A549 (cell line): Measurements from ENCODE around the gene PDF. TPM values are rescaled to one million over a fixed set of nuclear protein-coding genes. Genes with fewer than 3 reads are reported as not detected.
A peak's percentile ranks its signal among the peaks of the same experiment; 100 is the strongest.
"Not testable (repeated sequence)": the region's sequence is repeated elsewhere in the genome, so short reads cannot be mapped to it uniquely, and the experiment has no call there.

Experiments
- ATAC-seq, 2 experiments: fragments of 200-7000 bp in 1 of 2; fragments of >200 bp in 1 of 2; cut with Nextera tagmentation in 1 of 2; cut with Tn5 transposase in 1 of 2; 3 replicates each; pipeline versions ENCODE4 v1.8.0 to v1.9.1; 2018 to 2020; ENCODE audit warnings: mild to moderate bottlenecking in 1 of 2, moderate library complexity in 1 of 2
- CTCF ChIA-PET: fragments of 300-600 bp; sonication (Branson Sonifier 250); formaldehyde crosslinking; extraction: SDS; loops from one replicate; lab custom pipeline; 2021; ENCODE audit warnings: antibody characterized with exemption, inconsistent platforms; lab: Yijun Ruan, JAX
- POLR2A ChIA-PET: fragments of 350-600 bp; formaldehyde crosslinking; extraction: SDS; loops from one replicate; lab custom pipeline; 2021; ENCODE audit warnings: antibody characterized with exemption, inconsistent platforms; lab: Yijun Ruan, JAX
- DNase-seq, 2 experiments: peaks; one replicate each; pipeline versions ENCODE4 v3.0.0 to v3.0.0-alpha.2; 2011 to 2016; ENCODE audit warnings: low read depth in 1 of 2, low spot score in 1 of 2
- FAIRE-seq: peaks from 2 replicates; lab custom pipeline; 2011; peaks lifted over from hg19 to GRCh38; lab: Jason Lieb, UNC
- H3K27ac ChIP-seq, 2 experiments: fragments of >200 bp; sonication (Bioruptor Twin); formaldehyde crosslinking; 3 replicates each; pipeline ENCODE4 v1.5.1; 2016 to 2017
- H3K4me1 ChIP-seq: fragments of >200 bp; sonication (Bioruptor Twin); formaldehyde crosslinking; 3 replicates; pipeline ENCODE4 v1.6.1; 2016
- H3K4me2 ChIP-seq: fragments of >200 bp; sonication (Bioruptor Twin); formaldehyde crosslinking; 3 replicates; pipeline ENCODE4 v1.6.1; 2016
- H3K4me3 ChIP-seq: fragments of >200 bp; sonication (Bioruptor Twin); formaldehyde crosslinking; 3 replicates; pipeline ENCODE4 v1.5.1; 2016
- H3K9me3 ChIP-seq: fragments of >200 bp; sonication (Bioruptor Twin); formaldehyde crosslinking; 3 replicates; pipeline ENCODE4 v1.6.1; 2016
- CEBPB ChIP-seq, 2 experiments: fragments of >200 bp in 1 of 2; sonication (Bioruptor Twin) in 1 of 2; formaldehyde crosslinking in 1 of 2; IDR thresholded peaks; 2 replicates each; pipeline ENCODE4 v1.6.1; 2012 to 2016
- FOSL2 ChIP-seq, 2 experiments: fragments of 450-650 bp in 1 of 2; fragments of >200 bp in 1 of 2; sonication (Bioruptor Twin) in 1 of 2; formaldehyde crosslinking; IDR thresholded peaks; 2 replicates each; pipeline versions ENCODE4 v1.5.0 to v1.6.1; 2016 to 2020; ENCODE audit warnings: mild to moderate bottlenecking in 1 of 2, moderate library complexity in 1 of 2
- JUNB ChIP-seq: fragments of >200 bp; sonication (Bioruptor Twin); formaldehyde crosslinking; IDR thresholded peaks from 2 replicates; pipeline ENCODE4 v1.6.1; 2016
- NR3C1 ChIP-seq: fragments of >200 bp; sonication (Bioruptor Twin); formaldehyde crosslinking; IDR thresholded peaks from 3 replicates; pipeline ENCODE4 v1.6.1; 2017
- RAD21 ChIP-seq, 2 experiments: fragments of >200 bp in 1 of 2; sonication (Bioruptor Twin) in 1 of 2; formaldehyde crosslinking in 1 of 2; IDR thresholded peaks in 1 of 2; conservative IDR thresholded peaks in 1 of 2; 2 replicates in 1 of 2; 3 replicates in 1 of 2; pipeline ENCODE4 v1.6.1; 2012 to 2018; ENCODE audit warnings: inconsistent platforms in 1 of 2
- RCOR1 ChIP-seq: fragments of 150-350 bp; IDR thresholded peaks from 2 replicates; pipeline ENCODE4 v1.6.1; 2014; ENCODE audit warnings: antibody characterized with exemption, low read length, low read depth
- SMC3 ChIP-seq: fragments of >200 bp; sonication (Bioruptor Twin); formaldehyde crosslinking; IDR thresholded peaks from 3 replicates; pipeline ENCODE4 v1.6.1; 2018; ENCODE audit warnings: inconsistent platforms
- SREBF2 ChIP-seq: fragments of 450-650 bp; IDR thresholded peaks from 2 replicates; pipeline ENCODE4 v1.6.1; 2014; ENCODE audit warnings: mild to moderate bottlenecking, moderate library complexity
- WGBS: methylation state at CpG from one replicate; pipeline ENCODE4 v1.1.6; 2017; ENCODE audit errors: missing lambda C conversion rate; 5-methylcytosine and 5-hydroxymethylcytosine counted together
- polyA plus RNA-seq, 4 experiments: library from polyadenylated mRNA; depleted of rRNA in 3 of 4; stranded (reverse); fragments of >200 nt; fragmentation: RNase III in 1 of 4; extraction: RNeasy Plus Mini Kit Qiagen cat#74134 plus additional on column Dnase treatment in 1 of 4; gene quantifications; 2 replicates in 3 of 4; 3 replicates in 1 of 4; pipeline ENCODE4 v1.2.3, GENCODE V29; 2011 to 2017
- TF ChIP-seq, protein P1 (sequence below): IDR thresholded peaks from 2 replicates; pipeline ENCODE4 v1.6.1; 2012
- TF ChIP-seq, protein P2 (sequence below): fragments of >200 bp; sonication (Bioruptor Twin); formaldehyde crosslinking; IDR thresholded peaks from 2 replicates; pipeline ENCODE4 v1.6.1; 2016
- TF ChIP-seq, protein P3 (sequence below): IDR thresholded peaks from 2 replicates; pipeline ENCODE4 v1.6.1; 2012
- TF ChIP-seq, protein P4 (sequence below): fragments of 200-600 bp; sonication (generic); IDR thresholded peaks from 2 replicates; pipeline ENCODE4 v1.6.1; 2016; ENCODE audit warnings: antibody characterized with exemption, mild to moderate bottlenecking, moderate library complexity
- TF ChIP-seq, protein P5 (sequence below): fragments of >200 bp; sonication (Bioruptor Twin); formaldehyde crosslinking; IDR thresholded peaks from 3 replicates; pipeline ENCODE4 v1.5.1; 2016

Gene PDF
- polyA plus RNA-seq, 2 of the 4 experiments (the other 2 are of a cell fraction), result 16.1 to 29.1 TPM

DNA sequence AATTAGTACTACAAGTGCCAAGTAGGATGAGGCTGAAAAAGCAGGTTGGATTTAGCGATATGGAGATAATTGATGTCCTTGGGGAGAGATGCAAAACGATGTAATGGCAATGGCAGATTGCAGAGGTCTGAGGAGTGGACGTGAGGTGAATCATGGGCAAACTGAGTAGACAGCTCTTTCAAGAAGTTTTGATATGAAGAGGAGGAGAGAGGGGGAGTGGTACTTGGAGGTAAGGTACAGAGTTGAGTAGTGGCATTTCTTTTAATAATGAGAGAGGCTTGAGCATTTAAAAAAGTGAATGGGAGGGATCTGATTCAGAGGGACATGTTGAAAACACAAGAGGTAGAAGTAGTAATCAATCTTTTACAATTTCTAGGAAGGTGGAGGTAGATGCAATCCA lies 37.0 kb downstream of the PDF start:
- no peak overlapping the region for H3K4me2 ChIP-seq
- no peaks in the 10 kb centered on the region for H3K9me3 ChIP-seq
- POLR2A ChIA-PET, result no interaction called here
- no peak for DNase-seq
- CTCF ChIA-PET, result interaction anchor here (1.3 kb wide), 1 partner anchor 143 kb away, joined by 4 read pairs; no protein-coding TSS in a partner anchor
- no peak overlapping the region for H3K4me3 ChIP-seq
- H3K27ac ChIP-seq, result no peak overlapping the region
- FAIRE-seq, result no peak
- no peak for ATAC-seq
- 77% methylated on average over 3 of the region's 3 CpGs for WGBS
- no peak for TF ChIP-seq SREBF2
- TF ChIP-seq SMC3, result no peak
- no peak for TF ChIP-seq NR3C1
- TF ChIP-seq RCOR1, result no peak
- TF ChIP-seq, protein P1, sequence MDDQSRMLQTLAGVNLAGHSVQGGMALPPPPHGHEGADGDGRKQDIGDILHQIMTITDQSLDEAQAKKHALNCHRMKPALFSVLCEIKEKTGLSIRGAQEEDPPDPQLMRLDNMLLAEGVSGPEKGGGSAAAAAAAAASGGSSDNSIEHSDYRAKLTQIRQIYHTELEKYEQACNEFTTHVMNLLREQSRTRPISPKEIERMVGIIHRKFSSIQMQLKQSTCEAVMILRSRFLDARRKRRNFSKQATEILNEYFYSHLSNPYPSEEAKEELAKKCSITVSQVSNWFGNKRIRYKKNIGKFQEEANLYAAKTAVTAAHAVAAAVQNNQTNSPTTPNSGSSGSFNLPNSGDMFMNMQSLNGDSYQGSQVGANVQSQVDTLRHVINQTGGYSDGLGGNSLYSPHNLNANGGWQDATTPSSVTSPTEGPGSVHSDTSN, result no peak
- TF ChIP-seq, protein P2, sequence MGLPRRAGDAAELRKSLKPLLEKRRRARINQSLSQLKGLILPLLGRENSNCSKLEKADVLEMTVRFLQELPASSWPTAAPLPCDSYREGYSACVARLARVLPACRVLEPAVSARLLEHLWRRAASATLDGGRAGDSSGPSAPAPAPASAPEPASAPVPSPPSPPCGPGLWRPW, result no peak
- TF ChIP-seq, protein P3, sequence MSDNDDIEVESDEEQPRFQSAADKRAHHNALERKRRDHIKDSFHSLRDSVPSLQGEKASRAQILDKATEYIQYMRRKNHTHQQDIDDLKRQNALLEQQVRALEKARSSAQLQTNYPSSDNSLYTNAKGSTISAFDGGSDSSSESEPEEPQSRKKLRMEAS, result no peak
- TF ChIP-seq, protein P4, sequence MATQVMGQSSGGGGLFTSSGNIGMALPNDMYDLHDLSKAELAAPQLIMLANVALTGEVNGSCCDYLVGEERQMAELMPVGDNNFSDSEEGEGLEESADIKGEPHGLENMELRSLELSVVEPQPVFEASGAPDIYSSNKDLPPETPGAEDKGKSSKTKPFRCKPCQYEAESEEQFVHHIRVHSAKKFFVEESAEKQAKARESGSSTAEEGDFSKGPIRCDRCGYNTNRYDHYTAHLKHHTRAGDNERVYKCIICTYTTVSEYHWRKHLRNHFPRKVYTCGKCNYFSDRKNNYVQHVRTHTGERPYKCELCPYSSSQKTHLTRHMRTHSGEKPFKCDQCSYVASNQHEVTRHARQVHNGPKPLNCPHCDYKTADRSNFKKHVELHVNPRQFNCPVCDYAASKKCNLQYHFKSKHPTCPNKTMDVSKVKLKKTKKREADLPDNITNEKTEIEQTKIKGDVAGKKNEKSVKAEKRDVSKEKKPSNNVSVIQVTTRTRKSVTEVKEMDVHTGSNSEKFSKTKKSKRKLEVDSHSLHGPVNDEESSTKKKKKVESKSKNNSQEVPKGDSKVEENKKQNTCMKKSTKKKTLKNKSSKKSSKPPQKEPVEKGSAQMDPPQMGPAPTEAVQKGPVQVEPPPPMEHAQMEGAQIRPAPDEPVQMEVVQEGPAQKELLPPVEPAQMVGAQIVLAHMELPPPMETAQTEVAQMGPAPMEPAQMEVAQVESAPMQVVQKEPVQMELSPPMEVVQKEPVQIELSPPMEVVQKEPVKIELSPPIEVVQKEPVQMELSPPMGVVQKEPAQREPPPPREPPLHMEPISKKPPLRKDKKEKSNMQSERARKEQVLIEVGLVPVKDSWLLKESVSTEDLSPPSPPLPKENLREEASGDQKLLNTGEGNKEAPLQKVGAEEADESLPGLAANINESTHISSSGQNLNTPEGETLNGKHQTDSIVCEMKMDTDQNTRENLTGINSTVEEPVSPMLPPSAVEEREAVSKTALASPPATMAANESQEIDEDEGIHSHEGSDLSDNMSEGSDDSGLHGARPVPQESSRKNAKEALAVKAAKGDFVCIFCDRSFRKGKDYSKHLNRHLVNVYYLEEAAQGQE, result no peak
- no peak for TF ChIP-seq RAD21 (conservative IDR thresholded peaks at IDR 0.05 in 1 of 2, IDR thresholded peaks at IDR 0.05 in 1 of 2)
- no peak for TF ChIP-seq CEBPB (IDR thresholded peaks at IDR 0.05)
- peaks cover 5% of the 10 kb centered on the region; the same call in 1 of the 3 replicates for H3K4me1 ChIP-seq

DNA sequence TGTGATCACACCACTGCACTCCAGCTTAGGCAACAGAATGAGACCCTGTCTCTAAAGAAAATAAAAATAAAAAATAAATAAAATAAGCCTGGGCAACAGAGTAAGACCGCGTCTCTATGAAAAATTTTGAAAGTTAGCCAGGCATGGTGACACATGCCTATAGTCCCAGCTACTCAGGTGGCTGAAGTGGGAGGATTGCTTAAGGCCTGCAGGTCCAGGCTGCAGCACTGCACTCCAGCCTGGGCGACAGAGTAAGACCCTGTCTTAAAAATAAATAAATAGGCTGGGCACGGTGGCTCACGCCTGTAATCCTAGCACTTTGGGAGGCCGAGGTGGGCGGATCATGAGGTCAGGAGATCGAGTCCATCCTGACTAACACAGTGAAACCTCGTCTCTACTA lies 38.7 kb downstream of the PDF start:
- ATAC-seq, DNase-seq, FAIRE-seq, H3K27ac ChIP-seq, POLR2A ChIA-PET, H3K4me2 ChIP-seq, H3K4me1 ChIP-seq, H3K4me3 ChIP-seq, H3K9me3 ChIP-seq: not testable (repeated sequence)
- WGBS, result 92% methylated on average over 9 of the region's 9 CpGs
- CTCF ChIA-PET, result interaction anchor here (0.9 to 9.7 kb wide), 3 partner anchors 12 to 761 kb away, joined by 3 to 133 read pairs (median 3); no protein-coding TSS in a partner anchor

DNA sequence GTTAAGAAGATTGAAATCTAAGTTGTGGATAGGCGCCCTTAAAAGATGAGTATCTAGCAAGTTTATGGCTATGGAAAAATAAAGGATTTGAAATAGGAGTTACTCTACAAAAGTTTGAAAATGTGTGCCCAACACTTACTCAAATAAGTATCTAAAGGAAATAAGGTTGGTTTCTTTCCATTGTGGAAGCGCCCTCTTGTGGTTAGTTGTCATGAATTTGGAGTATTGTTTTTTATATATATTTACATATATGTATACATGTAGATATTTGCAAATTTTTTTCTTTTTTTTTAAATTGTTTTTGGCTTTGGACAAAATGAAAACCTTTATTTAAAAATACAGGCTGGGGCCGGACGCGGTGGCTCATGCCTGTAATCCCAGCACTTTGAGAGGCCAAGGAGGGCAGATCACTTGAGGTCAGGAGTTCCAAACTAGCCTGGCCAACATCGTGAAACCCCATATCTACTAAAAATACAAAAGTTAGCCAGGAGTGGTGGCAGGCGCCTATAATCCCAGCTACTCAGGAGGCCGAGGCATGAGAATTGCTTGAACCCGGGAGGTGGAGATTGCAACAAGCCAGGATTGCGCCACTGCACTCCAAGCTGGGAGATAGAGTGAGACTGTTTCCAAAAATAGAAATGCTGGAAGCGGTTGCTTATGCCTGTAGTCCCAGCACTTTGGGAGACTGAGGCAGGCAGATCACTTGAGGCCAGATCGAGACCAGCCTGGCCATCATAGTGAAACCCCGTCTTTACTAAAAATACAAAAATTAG lies 43.3 kb downstream of the PDF start:
- ChIA-PET POLR2A (interaction anchor here (1.7 kb wide), 1 partner anchor 100 kb away, joined by 5 read pairs; the partner anchor contains the start of gene SNTB2), CTCF (interaction anchor here (0.6 to 9.7 kb wide), 27 partner anchors 10 to 154 kb away, joined by 3 to 133 read pairs (median 6); partner anchors contain the start of gene SNTB2)
- FAIRE-seq, result no peak
- Histone ChIP-seq H3K4me2 (no peak overlapping the region), H3K27ac (peak overlapping the region in 1 of 2 experiments; percentile 38; a peak in 1 of 6 replicates), H3K9me3 (no peaks in the 10 kb centered on the region), H3K4me3 (no peak overlapping the region), H3K4me1 (peaks cover 12% of the 10 kb centered on the region; the same call in 2 of the 3 replicates)
- ATAC-seq, result peak in 1 of 2 experiments; percentile 64; a peak in 3 of 6 replicates
- DNase-seq, result peak; percentile 25 to 70
- TF ChIP-seq, protein P2, result no peak
- TF ChIP-seq SMC3 (peak; percentile 90), FOSL2 (IDR thresholded peaks at IDR 0.05) (no peak), FOSL2 (CRISPR knock-in tag; IDR thresholded peaks at IDR 0.05) (no peak), RAD21 (conservative IDR thresholded peaks at IDR 0.05 in 1 of 2, IDR thresholded peaks at IDR 0.05 in 1 of 2) (peak; percentile 68 to 78), JUNB (no peak), CEBPB (IDR thresholded peaks at IDR 0.05) (peak in 1 of 2 experiments; percentile 60; a peak in 3 of 4 replicates)
- TF ChIP-seq, protein P5, sequence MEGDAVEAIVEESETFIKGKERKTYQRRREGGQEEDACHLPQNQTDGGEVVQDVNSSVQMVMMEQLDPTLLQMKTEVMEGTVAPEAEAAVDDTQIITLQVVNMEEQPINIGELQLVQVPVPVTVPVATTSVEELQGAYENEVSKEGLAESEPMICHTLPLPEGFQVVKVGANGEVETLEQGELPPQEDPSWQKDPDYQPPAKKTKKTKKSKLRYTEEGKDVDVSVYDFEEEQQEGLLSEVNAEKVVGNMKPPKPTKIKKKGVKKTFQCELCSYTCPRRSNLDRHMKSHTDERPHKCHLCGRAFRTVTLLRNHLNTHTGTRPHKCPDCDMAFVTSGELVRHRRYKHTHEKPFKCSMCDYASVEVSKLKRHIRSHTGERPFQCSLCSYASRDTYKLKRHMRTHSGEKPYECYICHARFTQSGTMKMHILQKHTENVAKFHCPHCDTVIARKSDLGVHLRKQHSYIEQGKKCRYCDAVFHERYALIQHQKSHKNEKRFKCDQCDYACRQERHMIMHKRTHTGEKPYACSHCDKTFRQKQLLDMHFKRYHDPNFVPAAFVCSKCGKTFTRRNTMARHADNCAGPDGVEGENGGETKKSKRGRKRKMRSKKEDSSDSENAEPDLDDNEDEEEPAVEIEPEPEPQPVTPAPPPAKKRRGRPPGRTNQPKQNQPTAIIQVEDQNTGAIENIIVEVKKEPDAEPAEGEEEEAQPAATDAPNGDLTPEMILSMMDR, result peak; percentile 91
- 60% methylated on average over 13 of the region's 13 CpGs for WGBS
